ENCODE results near the gene SMAD6.
A peak's percentile ranks its signal among the peaks of the same experiment; 100 is the strongest.

Gene SMAD6

GRCh38 chr15:66703540-66703941, 1.5 kb downstream of the SMAD6 start:
- DNase-seq (ENCODE audit: low spot score), result peak; percentile 63

- peak; percentile 34 for DNase-seq (ENCODE audit: low spot score)
Observed at GRCh38 chr15:66704019-66704802, 2.2 kb downstream of the SMAD6 start.

DNA sequence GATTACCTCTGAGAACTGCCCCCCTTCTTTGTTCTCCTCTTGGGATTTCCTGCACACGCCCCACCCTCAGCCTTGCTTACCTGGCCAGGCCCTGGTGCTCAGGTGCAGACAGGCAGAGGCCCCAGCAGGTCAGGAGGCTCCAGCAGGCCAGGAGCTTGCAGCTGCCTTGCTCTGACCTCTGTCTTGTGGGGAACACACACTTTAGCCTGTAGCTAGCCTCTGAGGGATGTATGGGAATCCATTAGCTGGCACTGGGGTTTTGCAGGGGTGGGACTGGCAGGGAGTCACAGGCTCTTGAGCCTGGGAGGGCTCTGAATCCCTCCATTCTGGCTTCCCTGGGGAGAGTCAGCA, 2.7 kb downstream of the SMAD6 start:
- peak; percentile 35 for DNase-seq (ENCODE audit: low spot score)

DNA sequence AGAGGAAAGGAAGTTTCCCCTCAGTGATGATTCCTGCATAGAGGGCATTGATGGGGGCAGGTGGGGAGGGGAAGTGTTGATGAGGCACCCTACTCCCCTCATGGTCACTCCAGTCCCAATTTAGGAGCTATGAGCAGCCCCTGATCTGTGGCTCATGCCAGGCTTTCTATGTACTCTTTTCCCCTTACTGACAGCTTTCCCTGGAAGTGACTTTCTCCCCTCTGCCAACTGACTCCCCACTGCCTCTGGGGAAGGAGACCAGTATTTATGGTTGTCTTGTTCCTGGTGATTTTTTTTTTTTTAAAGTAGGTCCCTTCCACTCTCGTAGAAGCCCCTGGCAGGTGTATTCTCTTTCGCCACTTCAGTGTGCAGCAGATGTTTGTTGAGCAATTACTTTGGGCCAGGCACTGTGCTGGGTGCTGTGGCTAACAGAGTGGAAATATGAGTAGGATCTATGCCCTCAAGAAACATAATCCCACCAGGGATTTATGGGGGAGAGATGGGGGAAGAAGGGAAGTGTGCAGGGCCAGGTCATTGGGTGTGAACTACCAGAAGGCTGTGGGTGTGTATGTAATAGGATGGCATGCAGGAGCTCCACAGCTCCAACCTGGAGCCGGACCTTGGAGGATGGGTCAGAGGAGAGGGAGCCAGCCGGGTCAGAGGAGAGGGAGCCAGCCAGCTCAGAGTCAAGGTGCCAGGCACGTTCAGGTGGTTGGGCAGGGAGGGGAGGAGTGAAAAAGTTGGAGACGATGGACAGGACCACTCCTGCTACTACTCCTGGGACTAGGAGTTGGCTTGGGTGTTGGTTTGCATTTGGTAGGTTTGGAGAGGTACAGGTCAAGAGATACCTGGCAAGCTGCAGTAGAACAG, 3.5 kb downstream of the SMAD6 start:
- DNase-seq (ENCODE audit: low spot score), result no peak

DNA sequence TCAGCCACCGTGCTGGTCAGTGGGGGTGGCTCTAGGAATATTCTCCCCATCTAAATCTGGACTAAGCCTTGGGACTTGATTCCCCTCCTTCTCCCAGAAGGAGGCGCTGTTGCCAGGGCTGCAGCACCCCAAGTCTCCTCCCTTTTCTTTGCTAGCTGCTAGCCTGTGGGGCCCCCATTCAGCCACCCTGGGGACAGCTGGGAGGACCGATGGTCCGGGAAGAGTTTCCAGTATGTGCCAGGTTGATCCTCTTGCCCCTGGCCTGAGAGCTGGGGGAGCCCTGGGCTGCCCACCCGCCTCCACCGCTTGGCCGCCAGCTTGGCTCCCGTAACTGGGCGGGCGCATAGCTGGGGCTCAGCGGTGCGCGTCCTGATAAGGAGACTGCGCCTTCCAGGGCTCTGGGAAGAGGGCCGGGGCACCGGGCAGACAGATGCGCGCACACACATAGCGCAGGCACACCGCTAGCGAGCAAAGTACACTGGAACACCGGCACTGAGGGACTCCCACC, 4.2 kb downstream of the SMAD6 start:
- no peak for DNase-seq (ENCODE audit: low spot score)

DNA sequence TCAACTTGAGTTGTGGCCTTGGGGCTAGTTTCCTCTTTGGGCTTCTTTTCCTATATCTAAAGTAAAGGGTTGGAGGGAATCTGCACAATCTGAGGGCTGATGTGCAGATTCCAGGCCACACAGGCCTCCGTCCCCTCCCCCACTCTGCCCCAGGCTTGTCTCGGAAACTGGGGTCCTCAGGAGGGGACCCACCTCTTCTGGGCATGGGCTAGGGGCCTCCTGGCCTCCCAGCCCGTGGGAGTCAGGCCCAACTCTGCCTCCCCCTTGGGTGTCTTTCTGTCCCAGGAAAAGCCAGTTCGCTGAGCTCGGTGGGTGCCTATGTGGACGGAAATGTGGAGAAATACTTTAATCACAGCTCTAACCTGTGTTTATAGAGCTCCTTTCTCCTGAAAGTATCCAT, 4.8 kb downstream of the SMAD6 start:
- no peak for DNase-seq (ENCODE audit: low spot score)

DNA sequence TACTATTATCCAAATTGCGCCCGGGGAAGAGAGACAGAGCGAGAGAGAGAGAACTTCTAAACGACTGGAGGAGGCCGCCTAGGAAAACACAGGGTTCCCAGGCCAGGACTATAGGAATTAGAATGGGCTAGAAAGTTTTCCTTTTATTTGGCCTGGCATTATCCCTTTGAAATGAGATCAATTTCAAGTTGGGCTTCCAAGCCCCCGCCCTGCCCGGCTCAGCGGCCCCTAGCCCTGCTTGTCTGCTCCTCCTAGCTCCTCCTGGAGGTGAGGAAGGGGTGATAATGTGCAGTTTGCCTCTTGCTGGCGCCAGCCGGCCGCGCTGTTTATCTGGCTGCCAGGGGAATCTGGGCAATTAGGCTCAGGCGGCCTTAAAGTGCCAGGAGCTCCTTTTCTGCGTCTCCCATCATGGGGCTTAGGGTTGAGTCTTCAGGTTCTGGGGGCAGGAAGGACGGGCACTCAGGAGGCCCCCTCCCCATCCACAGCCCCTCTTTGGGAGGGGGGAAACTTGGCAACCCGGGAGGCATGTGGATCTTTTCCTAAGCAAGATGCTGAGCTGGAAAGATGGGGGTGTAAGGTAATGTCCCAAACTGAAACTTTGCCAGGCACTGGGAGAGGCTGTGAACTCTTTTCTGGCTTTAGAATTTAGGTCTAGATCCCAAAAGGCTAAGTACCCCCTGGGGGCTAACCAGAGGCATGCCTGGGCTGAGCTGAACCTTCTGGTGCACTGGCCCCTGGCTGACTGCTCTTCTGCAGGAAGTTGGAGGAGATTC, 5.5 kb downstream of the SMAD6 start:
- no peak for DNase-seq (ENCODE audit: low spot score)

DNA sequence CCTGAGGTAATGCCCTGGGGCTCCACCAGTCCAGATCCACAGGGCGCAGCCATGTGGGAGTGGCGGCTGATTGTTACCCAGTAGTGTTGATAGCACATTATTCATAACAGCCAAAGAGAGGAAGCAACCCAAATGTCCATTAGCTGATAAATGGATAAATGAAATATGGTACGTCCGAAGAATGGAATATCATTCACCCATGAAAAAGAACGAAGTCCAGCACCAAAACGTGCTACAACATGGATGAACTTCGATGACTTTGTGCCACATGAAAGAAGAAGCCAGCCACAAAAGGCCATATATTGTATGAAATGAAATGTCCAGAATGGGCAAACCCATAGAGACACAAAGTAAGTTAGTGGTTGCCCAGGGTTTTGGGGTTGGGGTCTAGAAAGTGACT, 6.4 kb downstream of the SMAD6 start:
- no peak for DNase-seq (ENCODE audit: low spot score)

DNA sequence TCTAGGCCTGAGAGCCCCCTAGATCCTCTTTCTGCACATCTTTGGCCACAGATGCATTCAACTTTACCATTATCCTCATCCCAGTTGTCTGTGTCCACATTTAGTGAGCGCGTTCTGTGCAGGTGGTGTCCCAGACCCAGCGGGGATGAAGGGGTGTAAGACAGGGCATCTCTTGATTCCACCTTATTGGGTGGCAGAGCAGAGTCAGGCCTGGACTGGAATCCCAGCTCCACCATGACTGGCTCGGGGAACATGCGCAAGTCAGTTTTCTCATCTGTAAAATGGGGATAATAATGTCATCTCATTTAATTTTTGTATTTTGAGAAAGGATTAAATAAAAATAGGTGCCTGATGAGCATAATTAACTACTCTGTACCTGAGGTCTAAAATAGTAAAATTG, 7.8 kb downstream of the SMAD6 start:
- no peak for DNase-seq (ENCODE audit: low spot score)

DNA sequence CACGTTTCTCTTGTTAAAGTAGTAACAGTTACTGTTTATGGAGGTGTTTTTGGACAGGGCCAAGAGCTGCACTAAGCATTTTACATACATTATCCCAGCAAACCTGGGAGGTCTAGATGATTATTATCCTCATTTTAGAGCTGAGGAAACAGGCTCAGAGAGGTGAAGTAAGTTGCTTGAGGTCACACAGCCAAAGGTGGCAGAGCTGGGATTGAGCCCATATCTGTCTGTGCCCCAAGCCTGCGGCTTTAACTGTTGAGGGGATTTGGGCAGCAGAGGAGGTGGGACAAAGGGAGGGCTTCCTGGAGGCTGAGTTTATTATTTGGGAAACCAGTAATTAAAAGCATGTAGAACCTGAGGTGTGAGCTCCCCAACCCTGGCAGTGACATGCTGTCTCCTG, 9.2 kb downstream of the SMAD6 start:
- DNase-seq (ENCODE audit: low spot score), result no peak

DNA sequence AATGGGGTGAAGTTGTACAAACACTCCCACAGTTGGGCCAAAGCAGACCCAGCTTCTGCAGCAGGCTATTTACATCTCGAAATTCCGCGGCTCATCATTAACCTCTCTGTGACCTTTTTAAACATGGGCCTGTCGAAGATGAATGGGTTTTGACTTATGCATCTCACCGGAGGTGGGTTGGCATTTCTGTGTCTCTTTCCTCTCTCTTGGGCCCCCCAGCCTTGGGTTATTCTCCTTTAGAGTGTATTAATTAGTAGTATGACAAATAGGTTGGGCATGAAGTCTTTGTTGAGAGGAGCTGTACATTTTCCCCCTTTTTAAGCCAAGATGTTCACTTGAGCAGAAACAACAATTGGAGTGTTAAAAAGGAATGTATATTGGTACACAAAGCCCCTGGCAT, 9.8 kb downstream of the SMAD6 start:
- DNase-seq (ENCODE audit: low spot score), result no peak

GRCh38 chr15:66713843-66714508, 11.9 kb downstream of the SMAD6 start:
- no peak for DNase-seq (ENCODE audit: low spot score)

DNA sequence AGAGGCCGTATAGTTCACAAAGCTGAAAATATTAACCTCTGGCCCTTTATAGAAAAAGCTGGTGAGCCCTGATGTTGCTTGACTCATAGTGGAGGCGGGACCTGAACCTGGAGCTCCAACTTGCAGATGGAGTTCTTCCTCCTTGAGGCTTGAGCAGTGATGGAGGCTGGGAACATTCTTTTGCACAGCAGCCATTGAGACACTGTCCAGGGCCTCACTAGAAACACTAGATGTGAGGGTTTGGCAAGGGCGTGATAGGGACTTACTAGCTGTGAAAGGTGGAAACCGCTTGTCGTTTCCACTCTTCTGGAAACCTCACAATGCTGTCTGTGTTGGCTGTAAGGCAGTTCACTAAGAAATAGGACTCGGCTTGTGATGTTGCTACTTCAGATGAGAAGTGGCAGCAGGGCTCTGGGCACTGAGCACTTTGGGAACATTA, 12.5 kb downstream of the SMAD6 start:
- DNase-seq (ENCODE audit: low spot score), result no peak

- no peak for DNase-seq (ENCODE audit: low spot score)
Observed at GRCh38 chr15:66715181-66715624, 13.2 kb downstream of the SMAD6 start.

DNA sequence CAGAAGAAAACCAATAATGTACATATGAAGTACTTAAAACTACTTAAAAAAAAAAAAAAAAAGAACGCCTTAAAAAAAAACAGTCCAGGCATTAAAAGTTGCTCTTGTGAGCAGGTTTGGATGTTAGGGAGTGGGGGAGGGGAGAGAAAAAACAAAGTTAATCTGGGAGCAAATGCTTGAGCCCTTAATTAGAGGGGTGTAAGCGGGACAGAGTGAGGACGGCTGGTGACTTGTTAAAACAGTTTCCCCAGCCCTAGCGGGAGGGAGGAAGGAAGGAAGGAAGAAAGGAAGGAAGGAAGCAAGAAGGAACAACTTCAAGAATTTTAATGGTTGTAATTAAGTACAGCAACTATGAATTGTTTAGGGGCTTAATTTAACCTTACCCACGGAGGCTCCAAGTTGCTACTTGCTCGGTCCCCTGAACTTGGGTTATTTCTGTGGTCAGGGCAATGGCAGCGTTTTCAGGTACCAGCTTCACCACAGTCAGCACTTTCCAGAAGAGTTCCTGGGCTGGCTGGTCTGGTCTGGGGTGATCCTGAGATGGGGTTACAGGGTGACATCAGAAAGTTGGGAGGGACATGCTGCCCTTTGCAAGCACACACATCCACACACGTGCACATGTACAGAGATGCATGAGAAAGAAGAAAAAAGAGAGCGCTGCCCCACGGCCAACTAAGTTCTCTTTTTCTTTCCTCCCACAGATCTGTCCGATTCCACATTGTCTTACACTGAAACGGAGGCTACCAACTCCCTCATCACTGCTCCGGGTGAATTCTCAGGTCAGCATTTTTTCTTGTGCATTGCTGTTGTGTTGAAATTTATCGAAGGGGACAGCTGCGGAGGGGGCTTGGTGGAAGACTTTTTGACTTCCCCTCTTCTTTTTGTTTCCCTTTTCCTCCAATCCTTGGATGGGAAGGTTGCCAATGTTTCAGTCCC, 14.0 kb downstream of the SMAD6 start:
- no peak for DNase-seq (ENCODE audit: low spot score)

DNA sequence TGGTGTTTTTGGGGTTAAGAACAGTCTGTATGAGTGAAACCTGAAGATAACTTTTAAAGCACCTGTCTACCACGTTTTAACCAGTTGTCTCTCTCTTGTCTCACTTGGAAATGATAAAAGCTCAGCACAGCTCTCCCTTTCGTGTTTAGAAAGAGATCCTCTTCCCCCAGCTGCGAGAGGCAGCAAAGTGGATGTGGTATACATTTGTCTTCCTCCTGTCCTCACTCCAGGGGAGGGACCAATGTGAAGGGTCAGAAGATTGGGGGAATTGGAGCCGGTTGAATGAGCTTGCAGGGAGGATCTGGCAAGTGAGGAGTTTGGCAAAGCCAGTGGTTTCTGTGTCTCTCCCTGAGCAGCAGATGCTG, 14.6 kb downstream of the SMAD6 start:
- no peak for DNase-seq (ENCODE audit: low spot score)

GRCh38 chr15:66718220-66718988, 16.4 kb downstream of the SMAD6 start:
- no peak for DNase-seq (ENCODE audit: low spot score)

DNA sequence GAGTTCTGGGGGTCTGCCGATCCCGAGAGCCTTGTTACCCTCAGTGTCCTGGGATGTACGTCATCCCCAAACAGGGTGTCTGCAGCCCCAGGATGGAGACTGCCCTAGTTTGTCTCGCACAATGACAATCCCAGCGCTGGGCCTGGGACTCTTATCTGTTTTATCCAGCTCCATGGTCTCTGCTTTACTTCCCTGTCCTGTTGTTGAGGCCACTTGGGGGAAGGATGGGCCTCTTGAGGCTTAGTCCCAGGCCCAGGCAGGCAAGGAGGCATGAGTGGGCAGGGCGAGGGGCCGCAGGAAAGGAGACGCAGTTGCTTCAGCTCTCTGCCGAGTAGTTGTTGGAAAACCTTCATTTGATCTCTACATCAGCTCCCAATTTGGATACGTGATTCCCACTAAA, 17.4 kb downstream of the SMAD6 start:
- no peak for DNase-seq (ENCODE audit: low spot score)

GRCh38 chr15:66720206-66721010, 18.4 kb downstream of the SMAD6 start:
- DNase-seq (ENCODE audit: low spot score), result peak; percentile 92
